ENCODE data around the gene PSMG2.

GRCh38 chr18:12737243-12737902 lies 34.5 kb downstream of the PSMG2 start:
- no peak for TF ChIP-seq CTCF (IDR thresholded peaks at IDR 0.05)
- TF ChIP-seq POLR2A (IDR thresholded peaks at IDR 0.05) = no peak

Data from esophagus squamous epithelium (tissue), 4 donors.